DND-41 (cell line): ENCODE data around the gene ABCC3.

Experiments used
- ATAC-seq: fragments of 200-7000 bp; cut with Tn5 transposase; 3 replicates; pipeline ENCODE4 v1.9.1; 2021; ENCODE audit warnings: low read depth; ENCODE audit not compliant: insufficient read depth
- DNase-seq: peaks from one replicate; pipeline ENCODE4 v3.0.0-alpha.2; 2020
- H2AFZ ChIP-seq: 2 replicates; pipeline ENCODE4 v1.6.0; 2012; ENCODE audit warnings: low read depth, low read length
- H3K27ac ChIP-seq: 2 replicates; pipeline ENCODE4 v1.5.1; 2012; ENCODE audit warnings: low read length, inconsistent platforms
- H3K27me3 ChIP-seq: fragments of 200-600 bp; sonication (generic); 2 replicates; pipeline ENCODE4 v1.6.0; 2012; ENCODE audit warnings: low read length, mild to moderate bottlenecking, inconsistent platforms; ENCODE audit not compliant: insufficient read depth, poor library complexity
- H3K36me3 ChIP-seq: 2 replicates; pipeline ENCODE4 v1.5.1; 2012; ENCODE audit warnings: low read length, inconsistent platforms; ENCODE audit not compliant: insufficient read depth
- H3K4me1 ChIP-seq: 2 replicates; pipeline ENCODE4 v1.5.1; 2012; ENCODE audit warnings: mild to moderate bottlenecking, low read length; ENCODE audit not compliant: insufficient read depth
- H3K4me2 ChIP-seq: 2 replicates; pipeline ENCODE4 v1.6.0; 2012; ENCODE audit warnings: mild to moderate bottlenecking, moderate library complexity, low read length, inconsistent platforms; ENCODE audit not compliant: insufficient read depth
- H3K4me3 ChIP-seq, 2 experiments: fragments of 200-600 bp in 1 of 2; shearing (Covaris generic) in 1 of 2; 2 replicates each; pipeline ENCODE4 v1.5.1; 2012 to 2016; ENCODE audit warnings: inconsistent platforms in 2 of 2, low read length in 2 of 2, mild to moderate bottlenecking in 2 of 2, low read depth in 1 of 2, moderate library complexity in 1 of 2
- H3K79me2 ChIP-seq: 2 replicates; pipeline ENCODE4 v1.6.0; 2012; ENCODE audit warnings: low read length, inconsistent platforms; ENCODE audit not compliant: insufficient read depth
- H3K9ac ChIP-seq: 2 replicates; pipeline ENCODE4 v1.6.0; 2012; ENCODE audit warnings: low read depth, mild to moderate bottlenecking, inconsistent platforms, low read length, moderate library complexity
- H3K9me3 ChIP-seq: 2 replicates; pipeline ENCODE4 v1.5.1; 2012; ENCODE audit warnings: low read length, moderate library complexity, mild to moderate bottlenecking, inconsistent platforms; ENCODE audit not compliant: insufficient read depth, severe bottlenecking
- H4K20me1 ChIP-seq: 2 replicates; pipeline ENCODE4 v1.6.0; 2012; ENCODE audit warnings: low read length; ENCODE audit not compliant: insufficient read depth
- EZH2 ChIP-seq: IDR thresholded peaks from 3 replicates; pipeline ENCODE4 v1.6.1; 2012; ENCODE audit warnings: borderline replicate concordance, low read depth, mild to moderate bottlenecking, moderate library complexity, low read length, inconsistent platforms; ENCODE audit not compliant: severe bottlenecking
- TF ChIP-seq, protein P1 (sequence below): IDR thresholded peaks from 2 replicates; pipeline ENCODE4 v1.5.1; 2012; ENCODE audit warnings: borderline replicate concordance, low read length, moderate library complexity, mild to moderate bottlenecking; ENCODE audit not compliant: poor library complexity, severe bottlenecking; ENCODE audit errors: extremely low read depth

Gene ABCC3

DNA sequence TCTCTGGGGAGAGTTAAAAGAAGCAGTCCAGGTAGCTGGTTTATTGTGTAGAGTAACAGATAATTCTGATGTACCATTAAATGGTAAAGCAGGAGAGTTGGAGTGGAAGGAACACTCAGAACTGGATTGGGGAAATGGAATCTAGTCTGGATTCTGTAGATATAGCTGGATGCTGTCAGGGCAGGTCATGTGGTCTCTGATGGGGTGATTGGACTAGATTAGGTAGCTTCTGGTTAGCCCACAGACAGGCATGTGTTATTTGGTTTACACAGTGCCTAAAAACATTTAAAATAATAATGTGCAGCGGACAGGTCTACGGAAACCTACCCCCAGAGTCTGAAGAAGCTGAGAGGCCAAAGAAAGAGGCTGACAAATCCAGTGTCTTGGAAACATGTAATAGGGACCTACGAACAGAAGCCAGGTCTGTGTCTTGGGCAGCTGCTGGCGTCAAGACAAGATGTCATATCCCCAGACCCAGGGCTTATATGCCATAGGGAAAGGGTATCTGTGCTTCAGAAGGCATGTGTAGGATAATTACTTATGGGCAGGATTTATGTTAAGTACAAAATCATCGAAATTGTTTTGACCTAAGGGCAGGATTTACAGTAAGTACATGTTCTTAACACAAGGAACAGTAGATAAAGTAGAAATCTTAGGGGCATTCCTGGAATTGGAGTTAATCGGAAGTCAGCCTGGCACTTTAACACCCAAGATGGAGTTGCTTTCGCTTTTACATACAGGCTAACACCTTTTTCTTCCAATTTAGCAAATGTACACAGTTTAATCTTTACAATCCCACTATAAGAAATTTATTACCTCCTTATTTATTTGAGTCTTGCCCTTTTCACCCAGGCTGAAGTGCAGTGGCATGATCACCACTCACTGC, 97.1 kb downstream of the ABCC3 start:
- Histone ChIP-seq H3K4me3 (no peak overlapping the region), H3K27ac (0 out of 2 replicates have a peak overlapping the region, but pooled peaks have one; percentile 19), H3K27me3 (no peaks in the 10 kb centered on the region), H4K20me1 (peaks cover 89% of the 10 kb centered on the region), H2AFZ (no peak overlapping the region), H3K36me3 (peaks cover 29% of the 10 kb centered on the region), H3K4me2 (no peak overlapping the region), H3K9ac (no peak overlapping the region), H3K79me2 (peaks cover 99% of the 10 kb centered on the region), H3K9me3 (no peaks in the 10 kb centered on the region), H3K4me1 (peaks cover 14% of the 10 kb centered on the region; the same call in 1 of the 2 replicates)
- DNase-seq (no peak), ATAC-seq (no peak)
- no peak for TF ChIP-seq EZH2
- TF ChIP-seq, protein P1, sequence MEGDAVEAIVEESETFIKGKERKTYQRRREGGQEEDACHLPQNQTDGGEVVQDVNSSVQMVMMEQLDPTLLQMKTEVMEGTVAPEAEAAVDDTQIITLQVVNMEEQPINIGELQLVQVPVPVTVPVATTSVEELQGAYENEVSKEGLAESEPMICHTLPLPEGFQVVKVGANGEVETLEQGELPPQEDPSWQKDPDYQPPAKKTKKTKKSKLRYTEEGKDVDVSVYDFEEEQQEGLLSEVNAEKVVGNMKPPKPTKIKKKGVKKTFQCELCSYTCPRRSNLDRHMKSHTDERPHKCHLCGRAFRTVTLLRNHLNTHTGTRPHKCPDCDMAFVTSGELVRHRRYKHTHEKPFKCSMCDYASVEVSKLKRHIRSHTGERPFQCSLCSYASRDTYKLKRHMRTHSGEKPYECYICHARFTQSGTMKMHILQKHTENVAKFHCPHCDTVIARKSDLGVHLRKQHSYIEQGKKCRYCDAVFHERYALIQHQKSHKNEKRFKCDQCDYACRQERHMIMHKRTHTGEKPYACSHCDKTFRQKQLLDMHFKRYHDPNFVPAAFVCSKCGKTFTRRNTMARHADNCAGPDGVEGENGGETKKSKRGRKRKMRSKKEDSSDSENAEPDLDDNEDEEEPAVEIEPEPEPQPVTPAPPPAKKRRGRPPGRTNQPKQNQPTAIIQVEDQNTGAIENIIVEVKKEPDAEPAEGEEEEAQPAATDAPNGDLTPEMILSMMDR: no peak

DNA sequence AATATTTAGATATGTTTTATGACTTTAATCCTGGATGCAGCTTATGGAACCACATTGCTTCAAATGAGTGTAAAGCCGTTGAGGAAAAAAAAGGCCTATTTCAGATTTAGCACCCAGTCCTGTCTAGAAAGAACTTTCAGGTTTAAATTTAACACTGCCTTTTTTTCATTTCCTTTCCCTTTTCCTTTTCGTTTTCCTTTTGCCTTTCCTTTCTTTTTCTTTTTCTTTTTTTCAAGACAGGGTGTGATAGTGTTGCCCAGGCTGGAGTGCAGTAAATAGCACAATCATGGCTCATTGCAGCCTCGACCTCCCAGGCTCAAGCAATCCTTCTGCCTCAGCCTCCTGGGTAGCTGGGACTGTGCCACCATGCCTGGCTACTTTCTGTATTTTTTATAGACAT, 100.6 kb downstream of the ABCC3 start:
- Histone ChIP-seq H3K4me2 (no peak overlapping the region), H3K9ac (no peak overlapping the region), H3K4me1 (peaks cover 5% of the 10 kb centered on the region; the same call in 1 of the 2 replicates), H3K27ac (no peak overlapping the region), H3K36me3 (peaks cover 52% of the 10 kb centered on the region), H3K9me3 (no peaks in the 10 kb centered on the region), H3K27me3 (no peaks in the 10 kb centered on the region), H3K4me3 (no peak overlapping the region), H4K20me1 (peaks cover 86% of the 10 kb centered on the region), H2AFZ (no peak overlapping the region), H3K79me2 (peaks cover 98% of the 10 kb centered on the region)
- ATAC-seq: no peak
- TF ChIP-seq, protein P1: no peak
- no peak for TF ChIP-seq EZH2
- no peak for DNase-seq

DNA sequence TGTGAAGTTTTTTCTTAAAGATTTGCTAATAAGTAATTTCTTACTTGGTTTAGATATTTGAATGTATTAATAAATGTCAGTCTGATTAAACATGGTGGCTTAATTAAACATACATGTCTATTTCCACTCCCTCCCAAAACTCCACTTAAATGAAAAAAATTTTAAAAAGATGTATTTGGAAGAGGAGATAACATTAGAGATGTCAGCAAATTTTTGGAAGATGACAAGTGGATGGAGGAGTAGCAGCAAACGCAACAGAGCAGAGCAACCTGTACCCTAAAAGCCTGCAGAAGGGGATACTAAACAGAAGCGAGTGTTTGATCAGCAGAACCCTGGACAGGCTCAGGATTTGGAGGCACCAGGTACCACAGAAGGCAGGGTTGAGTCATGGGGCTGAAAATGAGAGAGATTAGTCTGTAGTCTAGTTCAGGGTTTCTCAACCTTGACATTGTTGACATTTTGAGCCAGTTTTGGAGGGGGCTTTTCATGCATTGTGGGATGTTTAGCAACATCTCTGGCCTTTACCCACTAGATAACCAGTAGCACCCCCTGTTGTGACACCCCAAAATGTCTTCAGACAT, 102.5 kb downstream of the ABCC3 start:
- Histone ChIP-seq H3K27ac (no peak overlapping the region), H3K9me3 (no peaks in the 10 kb centered on the region), H3K4me2 (no peak overlapping the region), H4K20me1 (peaks cover 81% of the 10 kb centered on the region), H3K4me3 (no peak overlapping the region), H3K27me3 (no peaks in the 10 kb centered on the region), H3K9ac (no peak overlapping the region), H2AFZ (no peak overlapping the region), H3K79me2 (peaks cover 95% of the 10 kb centered on the region), H3K4me1 (no peaks in the 10 kb centered on the region), H3K36me3 (peaks cover 68% of the 10 kb centered on the region)
- TF ChIP-seq EZH2: no peak
- TF ChIP-seq, protein P1: no peak
- no peak for DNase-seq
- ATAC-seq: no peak
